Measurements from ENCODE around the gene DUSP11.
"Not testable (repeated sequence)": the region's sequence is repeated elsewhere in the genome, so short reads cannot be mapped to it uniquely, and the experiment has no call there.

Gene DUSP11

DNA sequence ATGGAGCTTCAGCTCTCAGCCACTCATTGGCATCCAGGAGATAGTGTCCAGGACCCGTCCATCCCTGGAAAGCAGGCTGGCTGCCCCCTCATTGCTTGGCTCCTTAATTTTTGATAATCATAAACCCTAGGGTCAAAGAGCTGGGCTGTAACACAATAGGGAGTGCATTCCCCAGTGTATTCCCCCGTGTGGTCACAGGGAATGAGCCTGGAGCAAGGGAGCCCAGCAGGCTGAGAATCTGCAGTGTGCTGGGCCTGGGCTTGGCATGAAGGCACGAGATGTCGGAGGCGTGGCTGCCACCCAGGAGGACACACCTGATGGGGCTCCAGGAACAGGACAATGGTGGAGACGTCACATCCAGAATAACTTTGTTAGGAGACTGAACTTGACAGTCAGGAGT, 61.5 kb downstream of the DUSP11 start:
- Histone ChIP-seq H3K4me1 (ENCODE audit: control insufficient read depth, insufficient read depth, low read length) (no peaks in the 10 kb centered on the region), H3K27ac (ENCODE audit: low read depth, low read length) (no peak overlapping the region), H3K27me3 (ENCODE audit: control insufficient read depth, insufficient read depth, low read length) (no peaks in the 10 kb centered on the region; the same call in 1 of the 2 replicates), H3K36me3 (ENCODE audit: control insufficient read depth, insufficient read depth, low read length) (no peaks in the 10 kb centered on the region), H3K9ac (ENCODE audit: low read length) (no peak overlapping the region), H3K9me3 (ENCODE audit: control insufficient read depth, insufficient read depth, low read depth, low read length) (peaks cover 9% of the 10 kb centered on the region; the same call in 1 of the 2 replicates), H3K4me3 (ENCODE audit: low read depth, low read length) (no peak overlapping the region)

DNA sequence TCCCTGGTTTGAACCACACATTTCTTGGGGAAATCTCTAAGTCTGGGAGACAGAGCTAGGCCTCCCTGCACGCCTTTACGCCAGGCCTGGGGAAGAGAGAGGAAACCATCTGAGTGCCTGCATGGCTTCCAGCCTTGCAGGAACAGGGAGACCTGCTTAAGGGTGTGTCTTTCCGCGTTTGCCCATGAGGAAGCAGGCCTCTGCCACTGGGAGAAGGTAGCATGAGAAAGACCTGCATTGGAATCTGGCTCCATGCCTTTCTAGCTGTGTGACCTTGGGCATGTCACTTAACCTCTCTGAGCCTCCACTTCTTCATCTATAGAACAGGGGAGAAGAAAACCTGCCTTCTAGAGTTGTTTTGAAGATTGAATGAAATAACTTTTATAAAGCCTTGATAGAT, 62.2 kb downstream of the DUSP11 start:
- not testable (repeated sequence) for H3K4me3 ChIP-seq (ENCODE audit: low read depth, low read length); H3K4me1 ChIP-seq (ENCODE audit: control insufficient read depth, insufficient read depth, low read length); H3K9me3 ChIP-seq (ENCODE audit: control insufficient read depth, insufficient read depth, low read depth, low read length); H3K9ac ChIP-seq (ENCODE audit: low read length); H3K27me3 ChIP-seq (ENCODE audit: control insufficient read depth, insufficient read depth, low read length); H3K27ac ChIP-seq (ENCODE audit: low read depth, low read length); H3K36me3 ChIP-seq (ENCODE audit: control insufficient read depth, insufficient read depth, low read length)

GRCh38 chr2:73717251-73717606, 62.7 kb downstream of the DUSP11 start:
- H3K9me3 ChIP-seq (ENCODE audit: control insufficient read depth, insufficient read depth, low read depth, low read length) = peaks cover 9% of the 10 kb centered on the region; the same call in 1 of the 2 replicates
- no peaks in the 10 kb centered on the region for H3K4me1 ChIP-seq (ENCODE audit: control insufficient read depth, insufficient read depth, low read length)
- H3K4me3 ChIP-seq (ENCODE audit: low read depth, low read length) = no peak overlapping the region
- H3K9ac ChIP-seq (ENCODE audit: low read length) = no peak overlapping the region
- H3K27me3 ChIP-seq (ENCODE audit: control insufficient read depth, insufficient read depth, low read length) = no peaks in the 10 kb centered on the region; the same call in 1 of the 2 replicates
- H3K27ac ChIP-seq (ENCODE audit: low read depth, low read length) = no peak overlapping the region
- no peaks in the 10 kb centered on the region for H3K36me3 ChIP-seq (ENCODE audit: control insufficient read depth, insufficient read depth, low read length)

DNA sequence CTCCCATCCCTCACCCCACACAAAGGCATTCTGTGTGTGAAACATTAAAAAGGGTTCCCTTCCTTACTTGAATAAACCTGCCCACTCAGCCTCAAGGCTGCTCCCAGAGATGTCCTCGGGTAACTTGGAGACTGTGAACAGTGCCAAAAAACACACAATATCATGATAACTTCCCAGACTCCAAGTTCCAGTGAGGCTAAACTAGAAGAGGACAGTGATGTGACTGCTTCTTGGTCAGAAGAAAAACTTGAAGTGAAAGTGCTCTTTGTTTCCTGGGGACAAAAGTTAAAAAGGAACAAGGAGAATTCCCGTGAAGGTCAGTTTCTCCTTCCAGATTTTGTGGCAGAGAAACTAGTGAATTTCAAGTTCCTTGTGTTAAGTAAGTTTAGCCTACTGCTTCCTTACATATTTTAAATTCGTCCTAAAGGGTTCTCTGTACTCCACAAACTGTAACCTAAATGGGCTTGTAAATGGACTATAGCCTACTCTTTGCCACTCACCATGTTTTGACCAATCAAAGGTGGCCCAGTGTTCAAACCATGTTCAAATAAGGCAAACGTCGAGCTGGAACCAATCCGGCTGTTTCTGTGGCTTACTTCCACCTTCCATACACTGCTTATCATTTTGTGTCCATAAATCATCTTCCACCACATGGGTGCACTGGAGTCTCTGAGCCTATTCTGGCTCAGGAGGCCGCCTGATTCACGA, 63.2 kb downstream of the DUSP11 start:
- H3K27ac ChIP-seq (ENCODE audit: low read depth, low read length) = no peak overlapping the region
- no peaks in the 10 kb centered on the region for H3K36me3 ChIP-seq (ENCODE audit: control insufficient read depth, insufficient read depth, low read length)
- no peaks in the 10 kb centered on the region for H3K4me1 ChIP-seq (ENCODE audit: control insufficient read depth, insufficient read depth, low read length)
- peaks cover 5% of the 10 kb centered on the region for H3K27me3 ChIP-seq (ENCODE audit: control insufficient read depth, insufficient read depth, low read length)
- peaks cover 9% of the 10 kb centered on the region; the same call in 1 of the 2 replicates for H3K9me3 ChIP-seq (ENCODE audit: control insufficient read depth, insufficient read depth, low read depth, low read length)
- no peak overlapping the region for H3K4me3 ChIP-seq (ENCODE audit: low read depth, low read length)
- no peak overlapping the region for H3K9ac ChIP-seq (ENCODE audit: low read length)

GRCh38 chr2:73714091-73714490, 65.8 kb downstream of the DUSP11 start:
- H3K9me3 ChIP-seq (ENCODE audit: control insufficient read depth, insufficient read depth, low read depth, low read length) = peaks cover 2% of the 10 kb centered on the region; the same call in 1 of the 2 replicates
- no peaks in the 10 kb centered on the region for H3K36me3 ChIP-seq (ENCODE audit: control insufficient read depth, insufficient read depth, low read length)
- peaks cover 16% of the 10 kb centered on the region for H3K27me3 ChIP-seq (ENCODE audit: control insufficient read depth, insufficient read depth, low read length)
- H3K9ac ChIP-seq (ENCODE audit: low read length) = no peak overlapping the region
- H3K4me1 ChIP-seq (ENCODE audit: control insufficient read depth, insufficient read depth, low read length) = no peaks in the 10 kb centered on the region
- H3K4me3 ChIP-seq (ENCODE audit: low read depth, low read length) = no peak overlapping the region
- no peak overlapping the region for H3K27ac ChIP-seq (ENCODE audit: low read depth, low read length)

Measured in HUES6 (cell line).